Erythroblast (primary cell): ENCODE results near the gene NEDD9.

Source experiments
- GATA1 ChIP-seq: IDR thresholded peaks from 2 replicates; pipeline ENCODE4 v1.6.1; 2011; ENCODE audit warnings: low read depth, mild to moderate bottlenecking, control low read depth, low read length, moderate library complexity
- POLR2A ChIP-seq: IDR thresholded peaks from 2 replicates; pipeline ENCODE4 v1.6.1; 2011; ENCODE audit warnings: mild to moderate bottlenecking, low read length

GRCh38 chr6:11136809-11137208, 95.7 kb downstream of the NEDD9 start:
- TF ChIP-seq POLR2A (no peak), GATA1 (no peak)
